ENCODE data around the gene TBC1D22A.

GRCh38 chr22:47067911-47068625 lies 305.6 kb downstream of the TBC1D22A start:
- TF ChIP-seq CTCF (IDR thresholded peaks at IDR 0.05) (no peak), POLR2A (IDR thresholded peaks at IDR 0.05) (no peak)
